SK-N-DZ (cell line): ENCODE measurements around the gene LSP1.

Source experiments
- DNase-seq: peaks from one replicate; pipeline ENCODE4 v3.0.0-alpha.2; 2015; ENCODE audit warnings: low spot score

LSP1 gene

DNA sequence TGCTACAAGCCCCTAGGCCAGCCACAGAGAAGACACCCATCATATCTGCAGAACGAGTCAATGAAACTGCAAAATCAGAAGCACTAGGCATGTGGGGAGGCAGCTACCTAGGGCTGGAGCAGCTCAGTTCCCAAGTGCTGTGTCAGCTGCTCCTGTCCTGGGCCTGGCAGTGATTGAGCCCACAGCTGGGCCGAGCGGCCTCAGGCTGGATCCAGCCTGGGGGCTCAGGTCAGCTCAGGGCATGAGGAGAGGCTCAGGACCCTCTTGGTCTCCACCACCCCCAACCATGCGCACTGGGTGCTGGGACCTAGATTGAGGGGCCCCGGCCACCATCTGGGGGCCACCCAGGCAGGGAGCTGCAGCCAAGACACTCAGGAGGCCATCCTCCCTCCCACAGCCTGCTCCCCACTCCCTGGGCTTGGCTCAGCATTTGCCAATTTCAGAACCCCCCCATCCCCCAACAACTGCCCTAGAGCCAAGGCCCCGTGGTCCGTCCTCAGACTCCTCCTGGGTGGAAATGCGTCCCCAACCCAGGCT is 64.2 kb downstream of the LSP1 start:
- no peak for DNase-seq

DNA sequence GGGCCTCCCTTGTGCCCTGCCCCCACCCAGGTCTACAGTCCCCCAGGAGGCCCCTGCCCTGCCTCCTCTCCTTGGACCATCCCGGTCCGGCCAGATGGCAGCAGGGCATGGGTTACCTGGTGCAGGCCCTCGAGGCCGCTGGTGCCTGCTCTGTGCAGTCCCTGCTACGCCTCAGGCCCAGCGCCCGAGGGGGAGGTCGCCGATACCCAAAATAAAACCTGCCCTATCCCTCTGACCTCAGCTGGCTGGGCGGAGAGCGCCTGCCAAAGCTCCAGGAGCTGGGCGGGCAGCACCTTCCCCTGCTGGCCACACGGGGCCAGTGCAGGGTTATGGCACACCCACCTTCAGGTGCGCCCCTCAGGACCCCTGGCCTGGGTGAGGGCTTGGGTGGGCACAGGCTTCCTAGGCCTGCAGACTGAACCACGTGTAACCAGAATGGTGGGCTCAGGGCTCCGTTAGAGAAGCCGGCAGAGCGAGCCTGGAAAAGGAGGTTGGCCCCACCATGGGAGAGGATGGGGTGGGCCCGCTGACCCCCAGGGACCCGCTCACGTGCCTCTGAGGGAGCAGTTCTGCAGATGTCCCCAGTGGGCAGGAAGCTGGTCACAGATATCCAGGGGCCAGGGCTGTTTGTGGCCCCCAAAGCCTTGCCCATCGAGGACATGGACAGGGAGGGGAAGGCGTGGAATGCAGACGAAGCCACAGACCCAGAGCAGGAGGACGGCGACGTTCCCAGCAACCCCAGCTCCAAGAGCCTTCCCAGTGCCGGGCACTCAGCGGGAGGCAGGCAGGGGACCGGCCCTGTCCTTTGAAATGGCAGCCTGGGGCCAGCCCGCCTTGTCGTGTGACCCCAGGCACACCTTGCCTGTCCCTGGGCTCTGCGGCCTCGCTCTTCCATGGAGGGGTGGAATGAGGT is 64.9 kb downstream of the LSP1 start:
- DNase-seq = no peak

DNA sequence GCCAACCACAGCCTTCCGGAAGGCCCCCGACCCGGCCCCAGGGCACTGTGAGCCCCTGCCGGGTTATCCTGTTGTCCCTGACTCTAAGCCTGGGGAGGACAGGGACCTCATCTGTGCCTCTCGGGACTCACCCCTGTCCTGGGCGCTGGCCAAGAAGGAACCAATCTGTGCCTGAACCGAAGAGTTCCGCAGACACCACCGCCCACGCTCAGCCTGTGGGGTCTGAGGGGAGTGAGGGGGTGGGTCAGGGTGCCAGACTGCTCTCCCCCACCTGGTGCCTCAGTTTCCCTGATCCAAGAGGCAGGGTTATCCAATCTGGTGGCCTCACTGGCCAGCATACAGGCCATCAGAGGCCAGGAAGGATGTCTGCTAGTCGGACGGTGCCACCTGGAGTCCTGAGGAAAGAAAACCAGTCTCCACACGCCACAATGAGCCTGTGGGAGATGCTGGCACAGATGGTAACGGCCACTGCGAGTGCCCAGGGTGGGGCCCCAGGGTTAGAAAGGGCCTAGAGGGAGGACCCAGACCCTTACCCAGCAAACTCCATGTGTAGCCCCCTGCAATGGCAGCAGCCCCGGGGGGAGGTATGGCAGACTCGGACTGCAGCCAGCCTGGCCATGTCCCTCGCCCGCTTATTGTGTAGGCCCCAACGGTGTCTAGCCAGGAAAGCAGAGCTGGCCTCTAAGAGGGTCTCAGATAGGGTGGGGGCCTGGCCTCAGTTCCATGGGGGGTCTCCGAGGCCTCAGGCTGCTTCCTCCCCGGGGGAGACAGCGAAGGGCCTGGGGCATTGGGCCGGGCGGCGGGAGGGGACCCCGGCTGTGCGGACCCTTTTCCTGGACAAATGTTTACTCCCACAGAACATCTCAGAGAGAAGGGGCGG is 65.8 kb downstream of the LSP1 start:
- DNase-seq = no peak

DNA sequence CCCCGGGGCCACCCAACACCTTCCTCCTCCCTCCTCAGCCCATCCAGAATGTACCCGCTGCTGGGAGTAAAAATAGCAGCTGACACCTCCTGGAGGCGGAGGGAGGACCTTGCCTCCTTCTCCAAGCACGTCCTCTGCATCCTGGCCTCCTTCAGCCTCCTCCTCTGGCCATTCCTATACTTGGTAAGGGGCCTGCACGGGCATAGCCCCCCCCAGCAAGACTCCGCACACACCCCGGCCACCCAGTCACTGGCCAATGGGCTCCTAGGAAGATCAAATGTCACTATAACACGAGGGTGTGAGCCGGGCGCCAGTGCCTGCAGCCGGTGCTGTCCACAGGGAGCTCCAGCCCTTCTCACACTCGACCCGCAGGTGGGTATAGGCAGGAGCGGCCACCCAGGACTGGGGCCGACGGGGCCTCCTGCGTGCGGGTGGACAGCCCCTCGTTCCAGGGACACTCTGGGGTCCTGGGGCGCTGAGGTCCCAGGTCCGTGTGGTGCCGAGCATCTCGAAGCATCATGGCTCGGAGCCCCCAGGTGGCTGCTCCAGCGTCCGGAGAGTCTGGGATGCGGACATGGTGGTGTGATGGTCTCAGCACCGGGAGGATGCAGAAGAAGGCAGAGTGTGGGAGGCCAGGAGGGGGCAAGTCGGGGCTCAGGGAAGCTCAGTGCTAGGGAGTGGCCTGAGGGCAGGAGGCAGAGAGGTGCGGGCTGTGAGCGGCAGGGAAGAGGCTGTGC is 66.7 kb downstream of the LSP1 start, which contains the start of gene TNNT3:
TSS of gene TNNT3 (plus strand) at position 313 of the 737 bp plus-strand sequence. CDS start 3,172 bp downstream, outside the sequence.
- no peak for DNase-seq

DNA sequence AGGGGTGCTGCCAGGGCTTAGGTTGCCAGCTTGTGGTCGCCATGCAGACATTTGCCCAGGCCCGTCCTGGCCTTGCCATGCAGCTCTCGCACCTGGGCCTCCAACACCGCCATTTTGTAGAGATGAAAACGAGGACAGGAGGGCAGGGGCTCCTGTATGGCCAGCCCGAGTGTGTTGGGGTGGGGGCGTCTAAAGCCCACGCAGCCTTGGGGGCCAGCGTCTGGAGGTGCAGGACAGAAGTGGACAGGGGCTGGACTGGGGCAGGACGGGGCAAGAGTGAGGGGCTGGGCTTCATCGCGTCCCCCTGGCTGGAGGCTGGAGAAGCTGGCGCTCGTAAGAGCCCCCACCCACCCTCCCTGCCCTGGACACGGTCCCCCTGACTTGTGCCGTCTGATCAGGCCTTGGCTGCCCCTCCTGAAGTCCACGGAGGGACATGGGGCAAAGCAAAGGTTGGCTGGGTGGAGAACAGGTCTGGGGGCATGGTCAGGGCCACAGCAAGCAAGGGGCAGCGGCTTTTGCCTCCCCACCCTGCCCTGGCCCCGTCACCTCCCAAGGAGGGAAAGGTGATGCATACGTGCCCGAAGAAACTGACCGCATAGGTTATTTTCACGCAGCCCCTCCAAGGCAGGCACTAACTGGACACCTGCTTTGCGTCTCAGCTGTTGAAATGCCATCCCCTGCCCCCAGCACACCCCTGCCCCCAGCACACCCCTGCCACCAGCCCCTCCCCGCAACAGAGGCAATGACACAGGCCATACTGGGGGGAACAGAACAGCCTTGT is 67.4 kb downstream of the LSP1 start:
- no peak for DNase-seq

DNA sequence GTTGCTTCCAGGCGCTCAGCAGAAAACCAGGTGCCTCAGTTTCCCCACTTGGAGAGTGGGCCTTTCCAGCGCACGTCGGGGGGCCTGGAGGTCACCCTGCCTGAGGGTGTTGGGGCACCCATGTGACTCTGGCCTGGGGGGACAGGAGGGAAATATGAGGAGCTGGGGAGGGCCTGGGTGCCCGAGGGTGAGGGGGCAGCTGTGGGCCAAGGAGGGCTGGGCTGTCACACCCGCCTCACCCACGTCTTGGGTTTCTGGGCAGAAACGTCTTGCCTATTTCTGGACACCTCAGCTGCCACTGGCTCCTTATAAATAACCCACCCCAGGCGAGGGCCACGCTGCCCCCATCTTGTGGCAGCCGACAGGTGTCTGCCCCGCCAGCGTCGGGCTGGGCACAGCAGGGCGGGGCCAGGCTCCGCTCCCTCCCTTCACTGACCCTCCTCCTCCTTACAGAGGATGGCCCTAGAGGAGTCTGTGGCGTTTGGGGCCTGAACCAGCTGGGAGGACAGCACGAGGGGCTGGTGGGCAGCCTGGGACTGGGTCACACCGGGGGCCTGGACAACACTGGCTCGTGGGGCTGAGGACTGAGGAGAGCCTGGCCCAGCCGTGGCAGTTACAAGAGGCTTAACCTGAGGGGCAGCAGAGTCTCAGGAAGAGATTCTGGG is 68.2 kb downstream of the LSP1 start:
- DNase-seq = no peak

DNA sequence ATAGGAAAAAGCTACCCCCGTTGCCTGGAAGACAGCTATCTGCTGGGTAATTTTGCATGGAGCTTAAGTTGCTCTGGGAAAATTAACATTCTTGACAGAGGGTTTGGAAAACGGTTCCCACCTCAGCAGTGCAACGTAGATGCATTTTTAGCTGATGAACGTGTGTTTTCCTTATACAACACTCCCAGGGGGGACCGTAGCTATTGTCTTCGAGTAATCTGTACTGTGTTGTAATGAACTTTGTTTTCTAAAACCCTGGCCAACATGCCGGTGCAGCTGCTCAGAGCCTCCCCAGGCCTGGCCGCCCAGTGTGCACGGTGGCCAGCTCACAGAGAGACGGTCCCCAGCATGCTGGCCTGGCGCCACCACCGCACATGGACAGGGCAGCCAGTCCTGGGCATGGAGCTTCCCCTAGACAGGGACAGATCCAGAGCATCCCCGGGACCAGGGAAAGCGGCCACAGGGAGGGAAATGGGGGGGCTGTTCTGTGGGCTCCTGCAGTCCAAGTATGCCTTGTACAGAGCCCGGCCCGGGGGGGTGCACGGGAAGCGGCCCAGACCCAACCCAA is 68.8 kb downstream of the LSP1 start:
- DNase-seq = no peak

DNA sequence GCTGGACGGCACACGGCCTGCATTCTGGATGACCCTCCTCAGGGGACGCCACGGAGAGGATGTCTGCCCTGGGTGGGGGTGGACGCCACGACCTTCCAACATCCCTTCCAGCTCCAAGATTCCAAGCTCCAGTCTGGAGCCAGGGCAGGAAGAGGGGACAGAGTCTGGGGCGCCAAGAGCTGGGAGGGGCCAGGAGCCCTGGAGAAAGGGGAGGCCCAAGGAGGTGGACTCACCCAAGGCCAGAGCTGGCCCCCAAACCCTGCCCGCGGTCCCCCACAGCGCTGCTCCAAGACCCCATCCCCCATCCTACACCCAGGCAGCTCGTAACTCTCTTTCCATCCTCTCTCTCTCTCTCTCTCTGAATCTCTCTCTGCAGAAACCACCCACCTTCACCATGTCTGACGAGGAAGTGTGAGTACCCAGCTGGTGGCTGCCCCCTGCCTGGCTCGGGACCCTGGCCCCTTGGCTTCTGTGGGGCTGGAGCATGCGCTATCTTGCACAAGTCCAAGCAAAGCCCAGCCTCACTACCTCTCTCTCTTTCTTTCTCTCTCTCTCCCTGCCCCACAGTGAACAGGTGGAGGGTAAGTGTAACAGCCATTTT is 69.7 kb downstream of the LSP1 start:
- no peak for DNase-seq

DNA sequence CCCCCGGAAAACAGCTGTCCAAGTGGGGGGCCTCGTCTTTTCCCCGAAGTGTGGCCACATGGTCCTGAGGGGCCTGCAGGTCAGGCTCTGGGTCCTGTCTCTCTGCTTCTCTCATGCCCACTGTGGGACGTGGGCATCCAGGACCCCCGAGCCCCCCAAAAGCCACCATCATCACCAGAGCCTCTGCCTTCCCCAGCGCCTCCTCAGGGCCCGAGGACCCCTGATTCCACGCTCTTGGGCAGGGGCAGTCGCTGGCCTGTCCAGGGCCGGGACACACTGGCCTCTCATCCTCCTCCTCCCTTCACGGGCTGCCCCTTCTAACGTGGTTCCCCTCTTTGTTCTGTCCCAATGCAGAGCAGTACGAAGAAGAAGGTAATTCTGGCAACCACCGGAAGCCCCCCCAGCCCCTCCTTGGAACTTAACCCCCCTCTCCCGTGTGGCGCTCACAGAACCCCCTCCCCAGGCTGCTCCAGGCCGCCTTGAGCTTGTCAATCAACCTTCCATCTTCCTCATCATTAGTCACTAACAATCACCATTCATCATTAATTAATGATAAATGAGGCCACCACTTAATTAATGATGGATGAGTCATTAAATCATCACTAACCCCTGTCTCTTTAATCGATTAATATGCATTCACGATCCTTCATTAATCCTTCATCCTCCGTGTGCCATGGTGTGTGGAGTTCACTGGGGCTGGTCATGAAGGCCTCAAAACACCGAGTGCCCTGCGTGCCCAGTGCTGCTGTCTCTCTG is 70.5 kb downstream of the LSP1 start:
- DNase-seq = no peak

DNA sequence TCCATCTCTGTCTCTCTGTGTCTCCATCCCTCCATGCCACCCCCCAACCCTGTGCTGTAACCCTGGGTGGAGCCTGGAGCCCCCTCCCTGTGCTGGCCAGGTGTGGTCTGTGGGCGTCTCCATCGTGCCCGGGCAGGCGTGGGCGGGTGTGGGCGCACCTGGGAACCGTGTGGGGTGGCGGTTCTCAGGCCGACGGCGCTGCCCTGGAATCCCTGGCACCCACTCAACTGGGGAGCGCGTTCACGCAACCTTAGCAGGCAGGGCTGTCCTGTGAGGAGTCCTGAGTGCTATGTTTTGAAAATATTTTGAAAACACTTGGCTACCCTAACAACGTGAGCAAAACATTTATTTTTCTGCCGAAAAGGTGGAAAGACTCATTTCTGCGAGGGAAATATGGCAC is 71.3 kb downstream of the LSP1 start:
- DNase-seq = no peak

DNA sequence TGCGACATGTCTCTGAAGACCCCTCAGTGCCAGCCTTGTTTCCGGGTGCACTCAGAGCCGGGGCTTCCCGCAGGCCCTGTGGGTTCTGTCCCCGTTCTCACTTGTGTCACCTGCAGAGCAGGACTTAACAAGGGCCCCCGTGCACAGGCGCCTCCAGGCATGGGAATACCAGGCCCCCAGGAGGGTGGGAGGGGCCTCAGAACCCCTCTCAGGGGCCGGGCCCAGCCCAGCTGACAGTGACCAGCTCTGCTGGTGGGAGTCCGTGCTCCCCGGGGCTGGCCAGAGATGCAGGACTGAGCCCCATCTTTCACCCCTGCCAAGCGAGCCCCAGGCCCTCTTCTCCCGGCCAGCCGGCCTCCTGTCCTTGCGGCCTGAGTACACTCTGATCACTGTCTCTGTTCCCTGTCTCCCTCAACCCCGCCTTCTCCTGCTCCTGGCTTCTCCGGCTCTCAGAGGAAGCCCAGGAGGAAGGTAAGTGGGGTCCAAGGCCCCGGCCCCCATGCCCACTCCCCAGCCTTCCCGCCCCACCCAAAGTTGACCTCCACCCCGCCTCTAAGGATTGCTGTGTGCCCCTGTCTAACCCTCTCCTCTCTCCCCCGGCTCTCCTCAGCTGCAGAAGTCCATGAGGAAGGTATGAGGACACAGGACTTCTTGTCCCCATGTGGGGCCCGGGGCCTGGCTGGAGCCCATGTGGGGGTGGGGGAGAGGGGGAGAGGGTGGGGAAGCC is 71.9 kb downstream of the LSP1 start:
- no peak for DNase-seq

DNA sequence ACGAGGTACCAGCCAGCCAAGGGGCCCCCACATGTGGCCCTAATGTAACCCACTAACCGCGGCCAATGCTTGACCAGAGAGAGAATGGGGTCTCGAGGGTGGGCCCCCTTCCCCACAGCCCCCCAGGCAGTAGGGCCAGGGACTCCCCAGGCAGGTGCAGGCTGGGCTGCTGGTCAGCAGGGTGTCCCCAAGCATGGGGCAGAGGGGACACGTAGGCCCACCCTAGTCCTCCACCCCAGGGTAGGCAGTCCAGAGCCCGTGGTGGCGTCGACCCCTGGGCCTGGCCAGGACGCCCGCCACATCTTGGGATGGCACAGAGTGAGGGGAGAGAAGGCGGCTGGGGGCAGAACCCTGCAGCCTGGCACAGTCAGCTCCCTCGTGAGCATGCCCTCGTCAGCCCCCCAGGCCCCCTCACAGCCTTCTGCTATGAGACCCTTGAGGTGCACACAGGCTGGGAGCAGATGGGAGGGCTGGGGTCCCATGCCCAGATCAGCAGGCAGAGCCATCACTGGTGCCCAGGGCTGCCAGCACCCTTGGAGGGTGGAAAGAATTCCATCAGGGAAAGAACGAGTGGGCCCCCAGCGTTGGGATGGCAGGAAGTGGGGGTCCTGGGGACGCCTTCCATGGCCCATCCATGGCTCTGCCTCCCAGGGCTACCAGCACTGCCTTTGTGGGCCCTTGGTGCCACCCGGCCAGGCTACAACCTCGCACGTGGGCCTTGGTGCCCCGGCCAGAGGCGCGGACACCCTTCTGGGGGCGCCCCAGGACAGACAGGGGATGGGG is 72.7 kb downstream of the LSP1 start:
- DNase-seq = no peak

DNA sequence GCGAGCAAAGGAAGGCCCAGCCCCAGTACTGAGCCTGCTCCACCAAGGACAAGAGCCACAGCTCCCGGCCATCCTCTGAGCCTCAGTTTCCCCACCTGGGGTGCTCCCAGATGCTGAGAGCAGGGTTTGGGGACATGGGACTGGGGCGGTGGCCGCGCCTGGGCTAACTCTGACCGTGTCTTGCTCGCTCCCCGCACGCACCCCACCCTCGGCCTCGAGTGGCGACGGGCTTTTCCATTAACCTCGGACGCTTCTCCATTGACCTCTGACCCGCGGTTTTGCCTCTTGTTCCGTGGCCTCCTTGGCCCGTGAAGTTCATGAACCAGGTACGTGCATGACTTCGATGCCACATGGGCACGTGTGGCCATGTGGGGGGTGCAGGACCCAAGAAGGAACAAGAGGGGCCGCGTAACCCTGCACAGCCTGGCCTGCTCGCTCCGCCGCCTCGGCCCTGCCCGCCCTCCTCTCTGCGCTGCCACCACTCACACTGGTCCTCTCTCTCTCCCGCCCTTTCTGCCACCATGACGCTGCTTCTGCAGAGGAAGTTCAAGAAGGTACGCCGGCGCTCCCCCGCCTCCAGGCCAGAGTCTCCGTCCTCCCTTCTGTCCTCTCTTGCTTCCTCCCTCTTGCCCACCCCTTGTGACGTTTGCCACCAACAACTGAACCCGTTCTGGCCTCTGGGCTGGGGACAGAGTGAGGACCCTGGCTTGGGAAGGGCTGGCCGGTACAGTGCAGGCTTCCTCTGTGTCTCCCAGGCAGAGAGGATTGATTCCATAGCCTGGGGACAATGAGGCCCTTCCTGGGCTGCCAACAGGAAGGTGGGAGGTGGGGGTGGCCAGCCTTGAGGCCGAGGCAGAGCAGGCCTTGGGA is 73.5 kb downstream of the LSP1 start:
- no peak for DNase-seq

DNA sequence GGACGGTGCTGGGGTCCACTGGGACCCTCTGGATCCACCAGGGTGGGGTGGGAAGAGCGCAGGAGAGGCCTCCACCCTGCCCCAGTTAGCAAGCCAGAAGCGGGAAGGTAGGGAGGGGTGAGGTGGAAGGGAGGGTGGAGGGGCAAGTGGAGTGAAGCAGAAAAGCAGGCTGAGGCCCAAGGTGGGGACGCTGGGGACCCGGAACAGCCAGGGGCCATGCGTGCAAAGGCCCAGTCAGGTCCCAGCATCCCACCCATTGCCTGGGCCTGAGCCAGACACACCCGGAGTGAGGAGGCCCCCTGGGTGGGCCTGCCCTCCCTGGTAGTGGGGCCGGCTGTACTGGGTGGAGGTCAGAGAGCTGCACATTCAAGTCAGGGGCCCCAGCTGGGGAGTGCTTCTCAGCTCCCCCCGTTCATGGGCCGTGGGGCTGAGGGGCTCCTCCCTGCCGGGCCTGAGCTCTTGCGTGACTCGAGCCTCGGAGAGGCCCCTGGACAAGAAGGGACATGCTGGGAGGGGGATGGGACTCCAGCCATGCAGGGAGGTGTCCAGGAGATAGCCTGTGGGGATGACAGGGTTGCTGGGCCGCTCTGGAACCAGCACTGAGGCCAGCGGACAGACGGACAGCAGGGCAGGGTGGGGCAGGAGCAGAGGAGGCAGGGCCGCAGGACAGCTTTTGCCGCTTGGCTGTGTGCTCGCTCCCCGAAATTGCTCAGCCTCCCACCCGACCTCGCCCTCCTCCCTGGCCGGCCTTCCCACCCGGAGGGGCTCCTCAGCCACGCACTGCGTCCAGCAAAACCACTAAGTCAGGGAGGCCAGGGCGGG is 74.4 kb downstream of the LSP1 start:
- no peak for DNase-seq

DNA sequence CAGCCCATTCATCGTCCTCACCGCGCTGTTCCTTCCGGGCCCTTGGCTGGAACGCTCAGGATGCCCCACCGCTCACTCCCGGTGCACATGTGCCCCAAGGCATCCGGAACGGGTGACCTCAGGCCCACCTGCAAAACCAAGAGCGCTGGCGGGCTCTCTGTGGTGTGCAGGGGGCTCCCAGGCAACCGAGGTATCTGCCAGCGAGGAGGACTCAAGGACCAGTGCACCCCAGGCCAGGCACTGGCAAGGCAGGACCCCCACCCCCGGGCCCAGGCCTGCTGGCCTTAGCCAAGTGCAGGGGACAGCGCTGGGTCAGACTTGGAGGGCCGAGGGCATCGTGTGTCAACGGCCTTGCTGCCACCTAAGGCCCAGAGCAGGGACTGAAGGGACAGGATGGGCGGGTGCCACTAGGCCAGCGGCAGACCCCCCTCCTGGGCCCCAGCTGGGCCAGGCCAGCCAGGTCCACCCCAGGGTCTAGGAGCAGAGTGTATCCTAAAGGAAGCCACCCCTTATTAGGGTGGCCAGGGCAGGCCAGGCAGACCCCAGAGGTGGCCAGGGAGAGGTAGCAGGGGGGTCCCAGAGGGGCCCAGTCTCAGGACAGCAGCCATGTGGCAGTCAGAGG is 75.1 kb downstream of the LSP1 start:
- DNase-seq = no peak
